GM18499 (cell line): Measurements from ENCODE around the gene PSMC3IP.
"Not testable (repeated sequence)": the region's sequence is repeated elsewhere in the genome, so short reads cannot be mapped to it uniquely, and the experiment has no call there.

Experiments
- ATAC-seq: cut with Tn5 transposase; IDR thresholded peaks from one replicate; pipeline ENCODE4 v1.9.1; 2021; ENCODE audit warnings: moderate number of reproducible peaks; ENCODE audit not compliant: insufficient read depth, unreplicated experiment

PSMC3IP gene

DNA sequence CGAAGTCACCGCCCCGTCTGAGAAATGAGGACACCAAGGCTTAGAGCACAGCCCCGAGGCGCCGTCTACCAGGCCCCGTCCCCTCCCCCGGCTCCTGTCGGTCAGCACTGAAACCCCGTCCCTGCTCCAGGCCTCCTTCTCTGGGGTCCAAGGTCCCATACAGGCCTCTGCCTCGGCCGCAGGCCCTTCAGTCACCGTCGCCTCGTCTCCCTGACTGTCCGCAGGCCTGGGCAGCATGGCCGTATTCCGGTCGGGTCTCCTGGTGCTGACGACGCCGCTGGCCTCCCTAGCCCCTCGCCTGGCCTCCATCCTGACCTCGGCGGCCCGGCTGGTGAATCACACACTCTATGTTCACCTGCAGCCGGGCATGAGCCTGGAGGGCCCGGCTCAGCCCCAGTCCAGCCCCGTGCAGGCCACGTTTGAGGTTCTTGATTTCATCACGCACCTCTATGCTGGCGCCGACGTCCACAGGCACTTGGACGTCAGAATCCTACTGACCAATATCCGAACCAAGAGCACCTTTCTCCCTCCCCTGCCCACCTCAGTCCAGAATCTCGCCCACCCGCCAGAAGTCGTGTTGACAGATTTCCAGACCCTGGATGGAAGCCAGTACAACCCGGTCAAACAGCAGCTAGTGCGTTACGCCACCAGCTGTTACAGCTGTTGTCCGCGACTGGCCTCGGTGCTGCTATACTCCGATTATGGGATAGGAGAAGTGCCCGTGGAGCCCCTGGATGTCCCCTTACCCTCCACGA is 15.0 kb downstream of the PSMC3IP start:
- ATAC-seq = no peak

DNA sequence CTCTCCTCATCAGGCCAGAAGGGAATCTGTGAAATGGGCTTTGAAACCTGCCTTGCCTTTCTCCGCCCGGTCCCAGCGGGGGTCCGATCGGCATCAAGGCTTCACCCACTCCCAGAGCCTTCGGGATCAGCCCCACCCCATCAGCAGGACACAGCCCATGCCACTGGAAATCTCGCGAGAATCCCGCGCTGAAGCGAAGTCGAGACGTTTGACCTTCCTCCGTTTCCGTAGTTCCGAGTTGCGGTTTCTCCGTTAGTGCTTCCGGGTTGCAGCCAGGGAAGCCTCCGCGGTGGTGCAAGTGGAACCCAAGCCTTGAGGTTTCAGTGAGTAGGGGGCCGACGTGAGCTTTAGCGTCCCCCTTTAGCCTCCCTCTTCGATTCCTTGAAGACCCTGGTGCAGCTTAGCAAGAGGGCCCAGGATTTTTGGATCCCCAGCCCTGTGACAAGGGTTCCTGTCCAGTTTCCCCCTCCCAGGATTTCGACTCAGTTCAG is 15.6 kb downstream of the PSMC3IP start, which contains the start of gene COASY:
COASY (plus strand) TSS at position 252 of the 491 bp plus-strand sequence. CDS start 475 bp downstream, outside the sequence.
- ATAC-seq = no peak

DNA sequence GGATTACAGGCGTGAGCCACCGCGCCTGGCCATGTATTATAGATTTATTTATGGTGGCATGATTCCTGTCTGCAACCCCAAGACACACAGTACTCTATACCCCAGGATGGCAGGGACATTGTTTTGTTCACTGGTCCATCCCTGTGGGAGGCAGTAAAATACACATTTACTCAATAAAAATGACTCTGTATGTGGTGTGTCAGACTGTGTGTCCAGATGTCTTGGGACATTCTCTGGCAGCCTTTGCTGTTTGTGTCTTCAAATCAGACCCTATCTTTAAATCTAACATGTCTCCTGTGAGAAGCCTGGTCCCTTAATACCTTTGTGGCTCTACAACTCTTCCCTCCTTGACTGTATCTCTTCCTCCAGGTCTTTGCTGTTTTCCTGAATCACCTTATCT is 17.3 kb downstream of the PSMC3IP start:
- no peak for ATAC-seq

DNA sequence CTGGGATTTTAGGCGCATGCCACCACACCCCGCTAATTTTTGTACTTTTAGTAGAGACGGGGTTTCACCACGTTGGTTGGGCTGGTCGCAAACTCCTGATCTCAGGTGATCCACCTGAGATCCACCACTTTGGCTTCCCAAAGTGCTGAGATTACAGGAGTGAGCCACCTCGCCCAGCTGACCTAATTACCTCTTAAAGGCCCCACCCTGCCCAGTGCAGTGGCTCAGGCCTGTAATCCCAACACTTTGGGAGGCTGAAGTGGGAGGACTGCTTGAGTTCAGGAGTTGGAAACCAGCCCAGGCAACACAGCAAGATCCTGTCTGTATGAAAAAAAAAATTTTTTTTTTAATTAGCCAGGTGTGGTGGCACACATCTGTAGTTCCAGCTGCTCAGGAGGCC is 18.5 kb downstream of the PSMC3IP start:
- no peak for ATAC-seq

DNA sequence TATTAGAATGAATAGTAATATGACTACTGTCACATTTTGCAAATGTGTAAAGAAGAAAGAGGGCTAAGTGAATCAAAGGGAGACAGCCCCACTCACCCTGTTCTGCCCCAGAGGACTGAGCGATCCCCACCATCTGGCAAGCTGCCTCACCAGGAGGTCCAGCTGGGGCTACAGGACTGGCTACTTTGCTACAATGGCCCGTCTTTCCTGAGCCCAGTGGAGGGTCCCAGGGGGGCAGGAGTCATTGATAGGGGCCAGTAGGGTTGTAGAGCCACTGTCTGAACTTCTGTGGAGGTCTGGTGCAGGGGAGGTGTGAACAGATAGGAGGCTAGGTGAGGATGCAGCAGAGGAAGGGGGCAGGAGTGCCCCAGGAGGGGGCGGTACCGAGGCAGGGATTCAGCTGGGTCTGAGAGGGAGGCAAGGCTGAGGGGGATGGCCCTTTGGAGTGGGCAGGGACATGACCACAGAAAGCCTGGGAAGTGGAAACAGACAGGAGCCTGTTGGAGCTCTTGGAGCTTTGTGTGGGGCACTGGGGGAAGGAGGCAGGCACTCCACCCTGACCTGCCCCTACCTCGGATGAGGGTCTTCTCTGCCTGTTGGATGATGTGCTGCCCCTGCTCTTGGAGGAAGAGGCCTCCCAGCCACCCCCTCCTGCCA is 21.4 kb downstream of the PSMC3IP start:
- ATAC-seq = not testable (repeated sequence)

DNA sequence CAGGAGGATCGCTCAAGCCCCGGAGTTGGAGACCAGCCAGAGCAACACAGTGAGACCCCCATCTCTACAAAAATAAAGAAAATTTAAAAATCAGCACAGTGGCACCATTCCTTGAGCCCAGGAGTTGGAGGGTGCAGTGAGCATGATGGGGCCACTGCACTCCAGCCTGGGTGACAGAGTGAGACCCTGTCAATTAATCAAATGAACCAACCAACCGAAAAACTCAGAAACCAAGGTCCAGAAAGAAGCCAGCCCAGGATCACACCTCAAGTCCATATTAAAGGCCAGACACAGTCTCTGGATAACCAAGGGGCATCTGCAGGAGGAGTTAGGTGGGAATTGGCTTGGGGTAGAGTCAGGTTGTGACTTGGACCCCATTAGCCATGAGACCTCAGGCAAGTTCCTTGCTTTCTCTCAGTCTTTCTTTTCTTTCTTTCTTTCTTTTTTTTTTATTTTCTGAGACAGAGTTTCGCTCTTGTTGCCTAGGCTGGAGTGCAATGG is 22.4 kb downstream of the PSMC3IP start:
- ATAC-seq = no peak

DNA sequence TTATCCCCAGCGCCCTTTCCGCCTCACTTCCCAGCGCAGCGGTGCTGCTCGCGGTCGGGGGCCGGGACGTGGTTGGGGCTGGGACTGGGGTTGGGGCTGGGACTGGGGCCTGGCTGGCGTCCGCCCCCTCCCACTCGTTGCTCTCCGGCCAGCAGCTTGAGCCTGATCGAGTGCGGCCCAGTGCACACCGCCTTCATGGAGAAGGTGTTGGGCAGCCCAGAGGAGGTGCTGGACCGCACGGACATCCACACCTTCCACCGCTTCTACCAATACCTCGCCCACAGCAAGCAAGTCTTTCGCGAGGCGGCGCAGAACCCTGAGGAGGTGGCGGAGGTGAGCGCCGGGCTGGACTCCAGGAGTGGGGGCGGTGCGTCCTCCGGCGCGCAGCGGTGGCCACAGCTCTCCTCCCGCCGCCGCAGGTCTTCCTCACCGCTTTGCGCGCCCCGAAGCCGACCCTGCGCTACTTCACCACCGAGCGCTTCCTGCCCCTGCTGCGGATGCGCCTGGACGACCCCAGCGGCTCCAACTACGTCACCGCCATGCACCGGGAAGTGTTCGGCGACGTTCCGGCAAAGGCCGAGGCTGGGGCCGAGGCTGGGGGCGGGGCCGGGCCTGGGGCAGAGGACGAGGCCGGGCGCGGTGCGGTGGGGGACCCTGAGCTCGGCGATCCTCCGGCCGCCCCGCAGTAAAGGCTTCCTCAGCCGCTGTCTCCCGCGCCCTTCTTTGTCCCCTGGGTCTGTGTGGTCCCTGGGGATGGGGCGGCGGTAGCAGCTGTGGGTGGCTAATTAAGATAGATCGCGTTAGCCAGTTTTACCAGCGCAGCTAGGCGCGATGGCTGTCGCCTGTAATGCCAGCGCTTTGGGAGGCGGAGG is 23.0 kb downstream of the PSMC3IP start:
- no peak for ATAC-seq

DNA sequence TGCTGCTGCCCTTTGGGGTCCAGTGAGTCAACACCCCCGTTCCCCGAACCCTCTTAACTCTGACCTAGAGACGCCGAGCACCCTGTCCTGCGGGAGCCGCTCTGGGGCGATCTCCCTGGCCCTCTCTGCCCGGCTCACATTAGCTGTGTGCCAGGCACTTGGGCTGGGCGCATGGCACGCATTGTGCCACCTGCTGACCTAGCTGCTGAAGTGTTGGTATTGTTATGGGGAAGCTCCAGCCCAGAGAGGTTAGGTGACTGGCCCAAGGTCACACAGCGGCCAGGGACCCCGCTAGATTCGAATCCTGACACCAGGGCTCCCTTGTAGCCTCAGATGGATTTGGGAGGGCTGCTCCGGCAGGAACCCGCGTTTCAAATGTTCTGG is 23.7 kb downstream of the PSMC3IP start:
- ATAC-seq = no peak

DNA sequence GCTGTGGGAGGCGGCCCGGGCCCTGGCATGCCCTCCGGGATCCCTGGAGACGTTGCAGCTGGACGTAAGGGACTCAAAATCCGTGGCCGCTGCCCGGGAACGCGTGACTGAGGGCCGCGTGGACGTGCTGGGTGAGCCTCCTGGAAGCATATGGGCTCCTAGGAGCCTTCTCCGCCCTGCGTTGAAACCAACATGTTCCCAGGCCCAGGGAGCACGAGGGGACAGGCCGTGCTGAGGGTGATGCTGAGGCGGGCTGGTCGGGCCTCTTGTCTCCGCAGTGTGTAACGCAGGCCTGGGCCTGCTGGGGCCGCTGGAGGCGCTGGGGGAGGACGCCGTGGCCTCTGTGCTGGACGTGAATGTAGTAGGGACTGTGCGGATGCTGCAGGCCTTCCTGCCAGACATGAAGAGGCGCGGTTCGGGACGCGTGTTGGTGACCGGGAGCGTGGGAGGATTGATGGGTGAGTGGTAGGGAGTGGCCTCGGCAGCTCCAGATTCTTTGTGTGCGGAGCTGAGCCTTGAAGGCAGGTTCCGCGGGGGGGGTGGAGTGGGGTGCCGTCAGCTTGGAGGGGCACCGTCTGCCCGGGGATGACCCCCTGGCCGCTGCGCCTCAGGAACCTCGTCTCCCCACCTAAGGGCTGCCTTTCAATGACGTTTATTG is 24.2 kb downstream of the PSMC3IP start:
- no peak for ATAC-seq

DNA sequence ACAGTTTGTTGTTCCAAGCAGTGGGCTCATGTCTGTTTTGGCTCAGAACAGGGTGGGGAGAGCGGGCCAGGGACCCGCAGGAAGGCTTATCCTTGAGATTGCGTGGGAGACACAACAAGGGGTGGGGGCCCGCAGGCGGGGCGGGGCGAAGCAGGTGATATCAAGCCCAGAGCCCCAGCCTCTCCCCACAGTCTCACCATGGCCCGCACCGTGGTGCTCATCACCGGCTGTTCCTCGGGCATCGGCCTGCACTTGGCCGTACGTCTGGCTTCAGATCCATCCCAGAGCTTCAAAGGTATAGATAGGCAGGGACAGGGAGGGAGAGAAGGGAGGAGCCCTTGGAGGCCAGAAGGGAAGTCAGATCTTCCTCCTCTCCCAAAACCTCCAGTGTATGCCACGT is 24.8 kb downstream of the PSMC3IP start, which contains the start of gene HSD17B1:
HSD17B1 (plus strand) TSS at position 188 of the 400 bp plus-strand sequence; CDS start at position 199, 11 bp downstream.
- ATAC-seq = not testable (repeated sequence)

DNA sequence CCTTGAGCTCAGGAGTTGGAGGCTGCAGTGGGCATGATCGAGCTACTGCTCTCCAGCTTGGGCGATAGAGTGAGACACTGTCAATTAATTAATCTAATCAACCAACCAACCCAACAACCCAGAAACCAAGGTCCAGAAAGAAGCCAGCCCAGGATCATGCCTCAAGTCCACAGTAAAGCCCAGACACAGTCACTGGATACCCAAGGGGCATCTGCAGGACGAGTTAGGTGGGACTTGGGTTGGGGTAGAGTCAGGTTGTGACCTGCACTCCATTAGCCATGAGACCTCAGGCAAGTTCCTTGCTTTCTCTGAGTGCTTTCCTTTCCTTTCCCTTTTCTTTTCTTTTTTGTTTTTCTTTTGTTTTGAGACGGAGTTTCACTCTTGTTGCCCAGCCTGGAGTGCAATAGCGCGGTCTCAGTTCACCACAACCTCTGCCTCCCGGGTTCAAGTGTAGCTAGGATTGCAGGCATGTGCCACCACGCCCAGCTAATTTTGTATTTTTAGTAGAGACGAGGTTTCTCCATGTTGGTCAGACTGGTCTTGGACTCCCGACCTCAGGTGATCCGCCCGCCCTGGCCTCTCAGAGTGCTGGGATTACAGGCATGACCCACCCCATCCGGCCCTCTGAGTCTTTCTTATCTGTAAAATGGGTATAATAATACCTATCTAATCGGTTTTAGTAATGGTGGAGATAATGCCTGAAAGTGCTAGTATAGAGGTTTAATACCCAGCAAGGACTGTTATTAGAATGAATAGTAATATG is 28.4 kb downstream of the PSMC3IP start:
- ATAC-seq = no peak

DNA sequence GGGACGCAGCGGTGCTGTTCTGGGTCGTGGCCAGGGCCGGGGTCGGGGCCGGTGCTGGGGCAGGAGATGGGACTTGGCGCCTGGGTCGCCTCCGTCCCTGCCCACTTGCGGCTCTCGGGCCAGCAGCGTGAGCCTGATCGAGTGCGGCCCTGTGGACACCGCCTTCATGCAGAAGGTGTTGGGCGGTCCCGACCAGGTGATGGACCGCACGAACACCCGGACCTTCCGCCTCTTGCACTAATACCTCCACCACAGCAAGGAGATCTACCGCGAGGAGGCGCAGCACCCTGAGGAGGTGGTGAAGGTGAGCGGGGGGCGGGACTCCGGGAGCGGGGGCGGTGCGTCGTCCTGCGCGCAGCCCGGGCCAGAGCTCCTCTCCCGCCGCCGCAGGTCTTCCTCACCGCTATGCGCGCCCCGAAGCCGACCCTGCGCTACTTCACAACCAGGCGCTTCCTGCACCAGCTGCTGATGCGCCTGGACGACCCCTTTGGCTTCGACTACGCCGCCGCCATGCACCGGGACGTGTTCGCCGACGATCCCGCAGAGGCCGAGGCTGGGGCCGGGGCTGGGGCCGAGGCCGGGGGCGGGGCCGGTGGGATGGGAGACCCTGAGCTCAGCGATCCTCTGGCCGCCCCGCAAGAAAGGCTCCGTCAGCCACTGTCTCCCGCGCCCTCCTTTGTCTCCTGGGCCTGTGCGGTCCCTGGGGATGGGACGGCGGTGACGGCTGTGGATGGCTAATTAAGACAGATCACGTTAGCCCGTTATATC is 29.3 kb downstream of the PSMC3IP start:
- ATAC-seq = no peak

DNA sequence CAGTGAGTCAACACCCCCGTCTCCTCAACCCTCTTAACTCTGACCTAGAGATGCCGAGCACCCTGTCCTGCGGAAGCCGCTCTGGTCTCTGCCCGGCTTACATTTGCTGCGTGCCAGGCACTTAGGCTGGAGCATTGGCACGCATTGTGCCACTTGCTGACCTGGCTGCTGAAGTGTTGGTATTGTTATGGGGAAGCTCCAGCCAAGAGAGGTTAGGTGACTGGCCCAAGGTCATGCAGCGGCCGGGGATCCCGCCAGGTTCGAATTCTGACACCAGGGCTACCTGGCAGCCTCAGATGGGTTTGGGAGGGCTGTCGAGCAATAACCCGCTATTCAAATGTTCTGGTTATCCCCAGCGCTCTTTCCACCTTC is 29.8 kb downstream of the PSMC3IP start:
- no peak for ATAC-seq

DNA sequence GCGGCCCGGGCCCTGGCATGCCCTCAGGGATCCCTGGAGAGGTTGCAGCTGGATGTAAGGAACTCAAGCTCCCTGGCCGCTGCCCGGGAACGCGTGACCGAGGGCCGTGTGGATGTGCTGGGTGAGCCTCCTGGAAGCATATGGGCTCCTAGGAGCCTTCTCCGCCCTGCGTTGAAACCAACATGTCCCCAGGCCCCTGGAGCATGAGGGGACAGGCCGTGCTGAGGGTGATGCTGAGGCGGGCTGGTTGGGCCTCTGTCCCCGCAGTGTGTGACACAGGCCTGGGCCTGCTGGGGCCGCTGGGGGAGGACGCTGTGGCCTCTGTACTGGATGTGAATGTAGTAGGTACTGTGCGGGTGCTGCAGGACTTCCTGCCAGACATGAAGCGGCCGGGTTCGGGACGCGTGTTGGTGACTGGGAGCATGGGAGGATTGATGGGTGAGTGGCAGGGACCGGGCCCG is 30.5 kb downstream of the PSMC3IP start:
- no peak for ATAC-seq

DNA sequence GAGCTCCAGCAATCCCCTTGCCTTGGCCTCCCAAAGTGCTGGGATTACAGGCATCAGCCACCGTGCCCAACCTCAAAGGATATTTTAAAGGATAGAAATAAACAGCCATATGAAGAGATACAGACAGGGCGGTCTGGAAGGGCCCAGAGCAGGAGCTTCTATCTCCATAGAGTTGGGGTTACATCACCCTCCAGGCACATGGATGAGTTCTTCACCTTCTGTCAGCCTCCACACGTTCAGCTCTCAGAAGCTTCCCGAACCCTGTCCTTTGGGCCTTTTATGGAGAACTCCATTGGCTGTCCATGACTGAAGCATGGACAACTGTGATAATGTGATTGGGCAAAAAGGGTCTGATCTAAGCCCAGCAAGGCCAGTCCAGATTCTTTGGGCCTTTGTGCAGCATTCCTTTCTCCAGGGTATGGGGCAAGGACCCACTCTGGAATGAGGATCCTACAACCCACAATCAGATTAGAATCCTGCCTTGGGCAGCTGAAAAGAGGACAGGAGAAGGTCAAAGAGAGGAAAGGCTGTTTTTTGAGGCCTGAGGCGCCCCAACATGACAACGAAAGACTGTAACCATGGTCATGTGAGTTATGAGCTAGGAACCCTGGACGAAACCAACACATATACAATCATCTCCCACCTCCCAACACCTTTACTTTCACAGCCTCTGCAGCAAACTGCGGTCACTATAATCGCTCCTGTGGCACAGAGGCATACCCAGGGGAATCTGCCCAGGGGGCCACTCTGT is 31.6 kb downstream of the PSMC3IP start:
- not testable (repeated sequence) for ATAC-seq

DNA sequence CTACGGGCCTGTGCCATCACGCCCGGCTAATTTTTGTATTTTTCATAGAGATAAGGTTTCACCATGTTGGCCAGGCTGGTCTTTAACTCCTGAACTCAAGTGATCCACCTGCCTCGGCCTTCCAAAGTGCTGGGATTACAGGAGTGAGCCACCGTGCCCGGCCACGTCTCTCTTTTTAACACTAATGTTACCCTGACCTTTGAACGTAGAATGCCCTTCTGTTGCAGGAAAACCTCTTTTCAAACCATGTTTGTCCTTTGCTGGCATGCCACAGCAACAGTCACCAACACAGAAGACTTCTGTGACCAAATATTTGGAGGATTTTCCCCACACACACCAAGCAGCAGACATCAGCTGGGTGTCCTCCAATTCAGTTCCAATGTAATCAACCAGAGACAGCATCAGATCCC is 32.6 kb downstream of the PSMC3IP start:
- no peak for ATAC-seq

DNA sequence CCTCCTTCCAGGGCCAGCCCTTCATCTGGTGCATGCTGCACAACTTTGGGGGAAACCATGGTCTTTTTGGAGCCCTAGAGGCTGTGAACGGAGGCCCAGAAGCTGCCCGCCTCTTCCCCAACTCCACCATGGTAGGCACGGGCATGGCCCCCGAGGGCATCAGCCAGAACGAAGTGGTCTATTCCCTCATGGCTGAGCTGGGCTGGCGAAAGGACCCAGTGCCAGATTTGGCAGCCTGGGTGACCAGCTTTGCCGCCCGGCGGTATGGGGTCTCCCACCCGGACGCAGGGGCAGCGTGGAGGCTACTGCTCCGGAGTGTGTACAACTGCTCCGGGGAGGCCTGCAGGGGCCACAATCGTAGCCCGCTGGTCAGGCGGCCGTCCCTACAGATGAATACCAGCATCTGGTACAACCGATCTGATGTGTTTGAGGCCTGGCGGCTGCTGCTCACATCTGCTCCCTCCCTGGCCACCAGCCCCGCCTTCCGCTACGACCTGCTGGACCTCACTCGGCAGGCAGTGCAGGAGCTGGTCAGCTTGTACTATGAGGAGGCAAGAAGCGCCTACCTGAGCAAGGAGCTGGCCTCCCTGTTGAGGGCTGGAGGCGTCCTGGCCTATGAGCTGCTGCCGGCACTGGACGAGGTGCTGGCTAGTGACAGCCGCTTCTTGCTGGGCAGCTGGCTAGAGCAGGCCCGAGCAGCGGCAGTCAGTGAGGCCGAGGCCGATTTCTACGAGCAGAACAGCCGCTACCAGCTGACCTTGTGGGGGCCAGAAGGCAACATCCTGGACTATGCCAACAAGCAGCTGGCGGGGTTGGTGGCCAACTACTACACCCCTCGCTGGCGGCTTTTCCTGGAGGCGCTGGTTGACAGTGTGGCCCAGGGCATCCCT is 34.1 kb downstream of the PSMC3IP start:
- ATAC-seq = no peak
